Measurements from ENCODE around the gene RXYLT1. TPM values are rescaled to one million over a fixed set of nuclear protein-coding genes. Genes with fewer than 3 reads are reported as not detected.

RXYLT1 gene
- total RNA-seq, 3 donors from 2014 or later (not counting 1 experiment from before 2014, with no cell fraction given), result 5.8 to 10.6 (median 7.0) TPM

DNA sequence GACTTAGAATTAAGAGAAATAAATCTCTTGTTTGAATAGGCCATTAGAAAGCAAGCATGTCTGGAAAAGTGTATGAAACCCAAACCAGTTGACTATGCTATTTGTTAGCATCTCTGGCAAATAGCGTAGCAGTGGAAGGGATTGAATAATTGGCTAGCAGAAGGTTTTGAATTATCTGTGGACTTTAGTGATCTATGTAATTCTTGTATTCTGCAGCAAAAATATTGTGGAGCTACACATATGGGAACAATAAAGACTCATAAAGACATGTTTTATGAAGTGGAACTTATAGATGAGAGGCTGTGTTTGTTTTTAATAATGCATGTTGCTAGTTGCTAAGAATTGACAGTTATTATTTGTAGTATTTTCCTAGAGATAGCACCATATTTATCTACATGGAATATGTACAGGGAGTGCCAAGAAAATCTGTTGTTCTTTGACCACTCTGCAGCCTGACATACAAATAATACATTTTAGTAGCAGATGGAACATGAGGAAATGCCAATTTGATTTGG is 69.5 kb downstream of the RXYLT1 start:
- H3K4me1 Mint-ChIP-seq, result peaks cover 6% of the 10 kb centered on the region in 2 donors
- Histone ChIP-seq H3K4me1 (ENCODE audit: control insufficient read depth, insufficient read depth, low read length) (peaks cover 6% of the 10 kb centered on the region), H3K27ac (ENCODE audit: low read length) (no peak overlapping the region), H3K27me3 (ENCODE audit: control insufficient read depth, insufficient read depth, low read length) (no peaks in the 10 kb centered on the region), H3K9me3 (ENCODE audit: control insufficient read depth, insufficient read depth, low read length) (no peaks in the 10 kb centered on the region), H3K4me3 (ENCODE audit: low read length) (no peak overlapping the region), H3K36me3 (ENCODE audit: control insufficient read depth, insufficient read depth, low read length) (no peaks in the 10 kb centered on the region)
- WGBS (ENCODE audit: insufficient coverage), result 92% methylated on average over 1 of the region's 1 CpG
- H3K27me3 Mint-ChIP-seq (ENCODE audit: low read depth in 2 of 2), result peaks cover 8 to 24% of the 10 kb centered on the region in 2 donors
- no peak overlapping the region for H3K27ac Mint-ChIP-seq
- H3K9me3 Mint-ChIP-seq, result no peaks in the 10 kb centered on the region
- no peak overlapping the region for H3K4me3 Mint-ChIP-seq
- TF ChIP-seq, protein P1, sequence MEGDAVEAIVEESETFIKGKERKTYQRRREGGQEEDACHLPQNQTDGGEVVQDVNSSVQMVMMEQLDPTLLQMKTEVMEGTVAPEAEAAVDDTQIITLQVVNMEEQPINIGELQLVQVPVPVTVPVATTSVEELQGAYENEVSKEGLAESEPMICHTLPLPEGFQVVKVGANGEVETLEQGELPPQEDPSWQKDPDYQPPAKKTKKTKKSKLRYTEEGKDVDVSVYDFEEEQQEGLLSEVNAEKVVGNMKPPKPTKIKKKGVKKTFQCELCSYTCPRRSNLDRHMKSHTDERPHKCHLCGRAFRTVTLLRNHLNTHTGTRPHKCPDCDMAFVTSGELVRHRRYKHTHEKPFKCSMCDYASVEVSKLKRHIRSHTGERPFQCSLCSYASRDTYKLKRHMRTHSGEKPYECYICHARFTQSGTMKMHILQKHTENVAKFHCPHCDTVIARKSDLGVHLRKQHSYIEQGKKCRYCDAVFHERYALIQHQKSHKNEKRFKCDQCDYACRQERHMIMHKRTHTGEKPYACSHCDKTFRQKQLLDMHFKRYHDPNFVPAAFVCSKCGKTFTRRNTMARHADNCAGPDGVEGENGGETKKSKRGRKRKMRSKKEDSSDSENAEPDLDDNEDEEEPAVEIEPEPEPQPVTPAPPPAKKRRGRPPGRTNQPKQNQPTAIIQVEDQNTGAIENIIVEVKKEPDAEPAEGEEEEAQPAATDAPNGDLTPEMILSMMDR (IDR thresholded peaks at IDR 0.05), result no peak
- intact Hi-C loops (cut with micrococcal nuclease), result no loop called here
- no peaks in the 10 kb centered on the region for H3K36me3 Mint-ChIP-seq
- ATAC-seq, result no peak
- no peak for DNase-seq

DNA sequence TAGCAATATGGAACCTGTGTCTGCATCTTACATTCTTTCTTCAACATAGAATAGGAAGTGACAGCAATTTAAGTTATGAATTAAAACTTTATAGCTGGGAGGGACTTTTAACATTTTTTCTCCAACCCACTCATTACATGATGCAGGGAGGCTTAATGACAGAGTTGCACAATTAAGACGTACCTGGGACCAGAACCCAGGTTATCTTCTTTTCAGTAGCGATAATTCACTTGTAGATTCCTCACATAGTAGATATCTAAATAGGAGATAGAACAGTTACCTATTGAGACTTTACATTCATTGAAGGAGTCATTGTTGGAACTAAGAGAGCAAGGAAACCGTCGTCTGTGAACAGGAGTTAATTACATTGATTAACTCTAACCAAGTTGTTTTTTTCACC is 69.9 kb downstream of the RXYLT1 start:
- H3K36me3 Mint-ChIP-seq, result no peaks in the 10 kb centered on the region
- Histone ChIP-seq H3K9me3 (ENCODE audit: control insufficient read depth, insufficient read depth, low read length) (no peaks in the 10 kb centered on the region), H3K27me3 (ENCODE audit: control insufficient read depth, insufficient read depth, low read length) (no peaks in the 10 kb centered on the region), H3K27ac (ENCODE audit: low read length) (no peak overlapping the region), H3K4me3 (ENCODE audit: low read length) (no peak overlapping the region), H3K36me3 (ENCODE audit: control insufficient read depth, insufficient read depth, low read length) (no peaks in the 10 kb centered on the region), H3K4me1 (ENCODE audit: control insufficient read depth, insufficient read depth, low read length) (peaks cover 3% of the 10 kb centered on the region)
- intact Hi-C loops (cut with micrococcal nuclease), result no loop called here
- H3K27ac Mint-ChIP-seq, result no peak overlapping the region
- TF ChIP-seq, protein P1 (IDR thresholded peaks at IDR 0.05), result no peak
- H3K4me1 Mint-ChIP-seq, result peaks cover 3 to 4% of the 10 kb centered on the region in 2 donors
- no peak overlapping the region for H3K4me3 Mint-ChIP-seq
- H3K27me3 Mint-ChIP-seq (ENCODE audit: low read depth in 2 of 2), result peaks cover 5 to 24% of the 10 kb centered on the region in 2 donors
- 96% methylated on average over 4 of the region's 4 CpGs for WGBS (ENCODE audit: insufficient coverage)
- no peaks in the 10 kb centered on the region for H3K9me3 Mint-ChIP-seq
- DNase-seq, result no peak
- ATAC-seq, result no peak

DNA sequence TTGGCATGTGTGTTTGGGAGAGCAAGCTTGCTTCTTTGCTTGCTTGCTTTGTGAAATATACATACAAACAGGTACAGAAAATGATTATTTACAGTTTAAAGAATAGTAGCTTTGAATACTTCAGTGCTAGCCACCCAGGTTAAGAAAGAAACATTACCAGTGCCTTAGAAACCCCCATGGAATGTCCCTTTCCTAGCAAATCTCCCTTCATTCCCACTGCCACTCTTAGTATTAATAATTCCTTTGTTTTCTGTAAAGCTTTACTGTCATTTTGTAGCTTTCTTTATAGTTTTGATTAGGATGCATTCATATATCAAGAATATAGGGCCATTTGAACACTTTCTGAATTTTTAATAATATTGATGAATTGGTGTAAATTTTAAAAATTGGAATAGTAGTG is 74.3 kb downstream of the RXYLT1 start:
- Mint-ChIP-seq H3K4me1 (no peaks in the 10 kb centered on the region), H3K36me3 (no peaks in the 10 kb centered on the region), H3K27me3 (ENCODE audit: low read depth in 2 of 2) (peaks cover 3 to 8% of the 10 kb centered on the region in 2 donors), H3K27ac (no peak overlapping the region), H3K4me3 (no peak overlapping the region), H3K9me3 (no peaks in the 10 kb centered on the region)
- H3K4me1 ChIP-seq (ENCODE audit: control insufficient read depth, insufficient read depth, low read length), result no peaks in the 10 kb centered on the region
- H3K9me3 ChIP-seq (ENCODE audit: control insufficient read depth, insufficient read depth, low read length), result no peaks in the 10 kb centered on the region
- H3K27ac ChIP-seq (ENCODE audit: low read length), result no peak overlapping the region
- TF ChIP-seq, protein P1 (IDR thresholded peaks at IDR 0.05), result no peak
- no peaks in the 10 kb centered on the region for H3K36me3 ChIP-seq (ENCODE audit: control insufficient read depth, insufficient read depth, low read length)
- H3K27me3 ChIP-seq (ENCODE audit: control insufficient read depth, insufficient read depth, low read length), result no peaks in the 10 kb centered on the region
- intact Hi-C loops (cut with micrococcal nuclease), result no loop called here
- ATAC-seq, result no peak
- no peak overlapping the region for H3K4me3 ChIP-seq (ENCODE audit: low read length)
- no peak for DNase-seq

DNA sequence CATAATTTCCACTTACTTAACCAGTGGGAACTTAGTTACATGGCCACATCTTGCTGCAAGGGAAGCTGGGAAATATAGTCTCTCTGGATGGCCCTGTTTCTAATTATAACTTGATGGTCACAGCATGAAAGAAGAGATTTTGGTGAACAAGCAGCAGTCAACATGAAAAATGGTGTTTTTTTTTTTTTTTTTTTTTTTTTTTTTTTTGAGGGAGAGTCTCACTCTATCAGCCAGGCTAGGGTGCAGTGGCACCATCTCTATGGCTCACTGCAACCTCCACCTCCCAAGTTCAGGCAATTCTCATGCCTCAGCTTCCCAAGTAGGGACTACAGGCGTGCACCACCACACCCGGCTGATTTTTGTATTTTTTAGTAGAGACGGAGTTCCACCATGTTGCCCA is 75.6 kb downstream of the RXYLT1 start:
- Histone ChIP-seq H3K27me3 (ENCODE audit: control insufficient read depth, insufficient read depth, low read length) (no peaks in the 10 kb centered on the region), H3K27ac (ENCODE audit: low read length) (no peak overlapping the region), H3K4me1 (ENCODE audit: control insufficient read depth, insufficient read depth, low read length) (no peaks in the 10 kb centered on the region), H3K4me3 (ENCODE audit: low read length) (no peak overlapping the region), H3K9me3 (ENCODE audit: control insufficient read depth, insufficient read depth, low read length) (no peaks in the 10 kb centered on the region), H3K36me3 (ENCODE audit: control insufficient read depth, insufficient read depth, low read length) (no peaks in the 10 kb centered on the region)
- no peaks in the 10 kb centered on the region for H3K9me3 Mint-ChIP-seq
- no peak overlapping the region for H3K4me3 Mint-ChIP-seq
- 92% methylated on average over 3 of the region's 3 CpGs for WGBS (ENCODE audit: insufficient coverage)
- no peak overlapping the region for H3K27ac Mint-ChIP-seq
- TF ChIP-seq, protein P1 (IDR thresholded peaks at IDR 0.05), result no peak
- ATAC-seq (no peak), DNase-seq (no peak)
- H3K36me3 Mint-ChIP-seq, result no peaks in the 10 kb centered on the region
- intact Hi-C loops (cut with micrococcal nuclease), result no loop called here
- no peaks in the 10 kb centered on the region for H3K4me1 Mint-ChIP-seq
- H3K27me3 Mint-ChIP-seq (ENCODE audit: low read depth in 2 of 2), result peaks cover 3 to 8% of the 10 kb centered on the region in 2 donors
